Muscle of back (tissue), 11 donors: ENCODE data around the gene THRB. TPM values are rescaled to one million over a fixed set of nuclear protein-coding genes. Genes with fewer than 3 reads are reported as not detected.

Experiments
- DNase-seq, 3 donors: peaks; one replicate each; pipeline versions ENCODE4 v3.0.0 to v3.0.0-alpha.2; 2013
- polyA plus RNA-seq, 10 donors: library from polyadenylated mRNA; unstranded; fragments of 120-200 nt; gene quantifications; one replicate each; pipeline ENCODE4 v1.2.1, GENCODE V29; 2013; ENCODE audit not compliant: insufficient read length in 10 of 10

THRB gene
- polyA plus RNA-seq, 10 donors, result 0.88 to 5.3 (median 1.3) TPM

GRCh38 chr3:24492971-24493551, 1.6 kb downstream of the THRB start:
- no peak for DNase-seq

GRCh38 chr3:24490151-24490550, 4.5 kb downstream of the THRB start:
- DNase-seq, result no peak

GRCh38 chr3:24487325-24488262, 7.1 kb downstream of the THRB start:
- no peak for DNase-seq

- no peak for DNase-seq
These were observed 9.1 kb downstream of the THRB start for GRCh38 chr3:24485511-24485910.

GRCh38 chr3:24483873-24484272, 10.8 kb downstream of the THRB start:
- DNase-seq, result no peak

- no peak for DNase-seq
These were observed 12.4 kb downstream of the THRB start for GRCh38 chr3:24482096-24482705.

GRCh38 chr3:24481193-24481592, 13.5 kb downstream of the THRB start:
- DNase-seq, result no peak

- DNase-seq, result no peak
These were observed 14.2 kb downstream of the THRB start for GRCh38 chr3:24480497-24480896.

GRCh38 chr3:24479816-24480215, 14.8 kb downstream of the THRB start:
- no peak for DNase-seq

GRCh38 chr3:24476871-24477656, 17.6 kb downstream of the THRB start:
- DNase-seq, result no peak

- DNase-seq, result no peak
These were observed 18.7 kb downstream of the THRB start for GRCh38 chr3:24475925-24476324.

GRCh38 chr3:24474862-24475261, 19.8 kb downstream of the THRB start:
- DNase-seq, result no peak

- DNase-seq, result no peak
These were observed 22.3 kb downstream of the THRB start for GRCh38 chr3:24472358-24472757.

GRCh38 chr3:24471486-24471885, 23.2 kb downstream of the THRB start:
- DNase-seq, result no peak

GRCh38 chr3:24470277-24470676, 24.4 kb downstream of the THRB start:
- DNase-seq, result no peak

- no peak for DNase-seq
These were observed 30.3 kb downstream of the THRB start for GRCh38 chr3:24464389-24464788.

- no peak for DNase-seq
These were observed 31.9 kb downstream of the THRB start for GRCh38 chr3:24462737-24463136.

- DNase-seq, result no peak
These were observed 33.7 kb downstream of the THRB start for GRCh38 chr3:24460974-24461373.

GRCh38 chr3:24457719-24458118, 36.9 kb downstream of the THRB start:
- DNase-seq, result no peak

GRCh38 chr3:24454856-24455255, 39.8 kb downstream of the THRB start:
- no peak for DNase-seq

GRCh38 chr3:24454393-24454792, 40.3 kb downstream of the THRB start:
- DNase-seq, result no peak

- no peak for DNase-seq
These were observed 43.1 kb downstream of the THRB start for GRCh38 chr3:24451461-24452099.
